ENCODE results near the gene MRPS16. TPM values are rescaled to one million over a fixed set of nuclear protein-coding genes. Genes with fewer than 3 reads are reported as not detected.
"Not testable (repeated sequence)": the region's sequence is repeated elsewhere in the genome, so short reads cannot be mapped to it uniquely, and the experiment has no call there.

Gene MRPS16
- 10 to 100 TPM; 64.2 to 75.7 (median 68.7) TPM for polyA plus RNA-seq (ENCODE audit: insufficient read length in 10 of 10)
- long read RNA-seq, donor 1, transcript MRPS16-202 (3 exons, 2,634 nt), result major isoform, 32 of 34 reads
- long read RNA-seq, donor 1, partial matches to known transcripts, result 0 of 34 reads
- long read RNA-seq, donor 1, other reads (novel, unspliced or antisense), result 0 of 34 reads
- long read RNA-seq, donor 2, transcript MRPS16-202 (3 exons, 2,634 nt), result major isoform, 42 of 42 reads
- long read RNA-seq, donor 2, partial matches to known transcripts, result 0 of 42 reads
- long read RNA-seq, donor 2, other reads (novel, unspliced or antisense), result 0 of 42 reads
- long read RNA-seq, donor 3, result 0 reads
- long read RNA-seq, donor 4, transcript MRPS16-202 (3 exons, 2,634 nt), result major isoform, 33 of 35 reads
- long read RNA-seq, donor 4, partial matches to known transcripts, result 0 of 35 reads
- long read RNA-seq, donor 4, other reads (novel, unspliced or antisense), result 0 of 35 reads
- long read RNA-seq, donor 5, transcript MRPS16-202 (3 exons, 2,634 nt), result major isoform, 67 of 76 reads
- long read RNA-seq, donor 5, partial matches to known transcripts, result 9 of 76 reads
- long read RNA-seq, donor 5, other reads (novel, unspliced or antisense), result 0 of 76 reads
- long read RNA-seq, donor 6, transcript MRPS16-202 (3 exons, 2,634 nt), result major isoform, 37 of 38 reads
- long read RNA-seq, donor 6, partial matches to known transcripts, result 0 of 38 reads
- long read RNA-seq, donor 6, other reads (novel, unspliced or antisense), result 0 of 38 reads
- long read RNA-seq, donor 7, transcript MRPS16-202 (3 exons, 2,634 nt), result major isoform, 24 of 30 reads
- long read RNA-seq, donor 7, partial matches to known transcripts, result 6 of 30 reads
- long read RNA-seq, donor 7, other reads (novel, unspliced or antisense), result 0 of 30 reads
- long read RNA-seq, donor 8, transcript MRPS16-202 (3 exons, 2,634 nt), result major isoform, 23 of 29 reads
- long read RNA-seq, donor 8, partial matches to known transcripts, result 5 of 29 reads
- long read RNA-seq, donor 8, other reads (novel, unspliced or antisense), result 0 of 29 reads
- long read RNA-seq, donor 9, transcript MRPS16-202 (3 exons, 2,634 nt), result major isoform, 10 of 11 reads
- long read RNA-seq, donor 9, partial matches to known transcripts, result 0 of 11 reads
- long read RNA-seq, donor 9, other reads (novel, unspliced or antisense), result 0 of 11 reads

GRCh38 chr10:73252445-73253224, at the start of gene MRPS16:
Gene MRPS16 (minus strand): TSS chr10:73252644. CDS start chr10:73252482, 162 bp downstream.
- DNase-seq, result peak; percentile 95 to 99 (median 97)

DNA sequence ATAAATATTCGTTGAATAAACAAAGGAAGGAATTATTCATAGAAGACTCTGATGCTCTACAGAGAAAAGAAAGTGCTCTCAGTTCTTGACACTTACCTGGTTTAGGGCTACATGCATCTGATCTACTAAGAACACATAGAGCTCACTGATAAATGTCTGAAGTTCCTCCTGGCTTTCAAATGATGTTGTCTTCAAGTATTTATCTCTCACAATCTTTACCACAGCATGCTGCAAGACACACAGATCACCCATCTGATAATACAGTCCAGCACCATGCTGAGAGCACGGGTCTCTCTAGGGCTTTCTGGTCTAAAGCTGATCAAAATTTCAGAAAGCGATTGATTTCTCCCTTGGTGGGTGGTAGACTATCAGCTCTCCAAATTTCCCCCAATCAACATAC, 44.5 kb upstream of the MRPS16 start:
- no peak for DNase-seq

DNA sequence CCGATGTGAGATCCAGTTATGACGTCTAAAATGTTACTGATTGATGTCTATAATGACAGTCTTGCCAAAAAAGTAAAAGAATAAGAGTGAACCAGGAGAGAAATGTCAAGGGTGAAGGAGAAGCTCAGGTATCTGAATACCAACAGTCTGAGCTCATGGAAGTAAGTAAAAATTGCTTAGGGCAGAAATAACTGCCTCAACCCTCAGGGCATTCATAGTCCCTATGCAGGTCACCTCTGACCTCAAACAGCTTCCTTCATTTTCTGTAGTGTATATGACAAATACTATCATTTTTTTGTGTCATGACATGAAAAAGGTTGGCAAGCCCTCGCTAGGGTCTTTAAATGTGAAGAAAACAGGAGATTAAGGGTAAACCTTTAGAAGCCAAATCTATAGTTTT, 41.0 kb upstream of the MRPS16 start:
- DNase-seq, result no peak

- DNase-seq, result no peak
These were observed 37.5 kb upstream of the MRPS16 start for GRCh38 chr10:73289958-73290357.

DNA sequence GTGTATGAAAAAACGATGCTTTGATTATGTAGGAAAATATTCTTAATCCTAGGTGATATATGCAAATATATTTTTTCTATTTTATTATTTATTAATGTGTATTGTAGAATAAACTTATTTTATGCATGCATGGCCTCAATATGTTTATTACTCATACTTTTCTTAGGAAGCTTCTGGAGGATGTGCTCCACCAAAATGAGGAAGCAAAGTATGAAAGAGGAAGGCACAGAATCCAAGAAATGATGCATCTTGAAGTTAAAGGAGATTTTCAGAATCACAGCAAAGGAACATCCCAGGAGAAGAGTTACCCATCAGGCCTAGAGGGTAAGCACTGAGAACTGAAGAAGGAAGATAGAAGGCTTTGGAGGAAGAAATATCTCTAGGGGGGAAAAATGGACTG, 35.0 kb upstream of the MRPS16 start:
- no peak for DNase-seq

DNA sequence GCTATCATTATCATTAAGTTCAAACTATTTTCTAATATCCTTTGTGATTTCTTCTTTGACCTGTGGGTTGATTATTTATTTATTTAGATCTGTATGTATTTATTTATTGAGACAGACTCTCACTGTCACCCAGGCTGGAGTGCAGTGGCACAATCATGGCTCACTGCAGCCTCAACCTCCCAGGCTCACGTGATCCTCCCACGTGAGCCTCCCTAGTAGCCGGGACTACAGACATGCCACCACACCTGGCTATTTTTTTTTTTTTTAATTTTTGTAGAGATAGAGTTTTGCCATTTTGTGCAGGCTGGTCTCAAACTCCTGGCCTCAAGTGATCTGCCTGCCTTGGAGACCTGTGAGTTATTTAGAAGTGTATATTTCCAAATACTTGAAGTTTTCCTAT, 28.7 kb upstream of the MRPS16 start:
- DNase-seq, result no peak

DNA sequence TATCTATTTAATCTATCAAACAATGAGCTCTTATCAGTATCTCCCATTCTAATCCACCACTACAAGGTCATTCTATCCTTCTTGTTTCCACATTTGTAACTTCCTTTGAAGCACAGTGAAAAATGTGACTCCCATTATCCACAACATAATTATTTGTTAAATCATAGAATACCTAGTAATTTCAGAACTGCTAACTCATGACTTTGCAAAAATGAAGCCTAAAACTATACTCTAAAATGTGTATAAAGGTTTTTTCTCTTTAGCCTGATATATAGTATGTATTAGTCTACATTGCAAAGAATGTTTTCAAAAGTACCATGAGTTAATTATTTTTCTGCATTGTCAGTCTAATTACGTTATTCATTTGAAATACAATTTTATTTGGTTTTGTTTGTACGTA, 12.0 kb upstream of the MRPS16 start:
- no peak for DNase-seq

GRCh38 chr10:73263693-73264347, 11.4 kb upstream of the MRPS16 start:
- DNase-seq, result peak in 2 of 3 donors; percentile 20 to 36

- no peak for DNase-seq
These were observed 10.6 kb upstream of the MRPS16 start for GRCh38 chr10:73262880-73263555.

GRCh38 chr10:73262105-73262730, 9.8 kb upstream of the MRPS16 start:
- peak in 1 of 3 donors; percentile 17 for DNase-seq

DNA sequence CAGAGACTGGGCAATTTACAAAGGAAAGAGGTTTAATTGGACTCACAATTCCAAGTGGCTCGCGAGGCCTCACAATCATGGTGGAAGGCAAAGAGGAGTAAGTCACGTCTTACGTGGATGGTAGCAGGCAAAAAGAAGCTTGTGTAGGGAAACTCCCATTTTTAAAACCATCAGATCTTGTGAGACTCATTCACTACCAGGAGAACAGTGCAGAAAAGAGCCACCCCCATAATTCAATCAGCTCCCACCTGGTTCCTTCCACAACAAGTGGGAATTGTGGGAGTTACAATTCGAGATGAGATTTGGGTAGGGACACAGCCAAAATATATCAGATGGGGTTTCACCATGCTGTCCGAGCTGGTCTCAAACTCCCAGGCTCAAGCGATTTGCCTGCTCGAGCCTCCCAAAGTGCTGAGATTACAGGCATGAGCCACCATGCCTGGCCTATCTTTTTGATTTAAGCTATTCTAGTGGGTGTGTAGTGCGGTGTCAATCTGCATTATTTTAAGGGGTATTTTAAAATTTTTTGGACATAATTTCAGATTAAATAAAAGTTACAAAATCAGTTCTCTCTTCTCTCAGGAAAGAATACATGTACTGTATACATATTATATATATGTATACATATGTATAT, 9.0 kb upstream of the MRPS16 start:
- no peak for DNase-seq

GRCh38 chr10:73258612-73259011, 6.2 kb upstream of the MRPS16 start:
- DNase-seq, result not testable (repeated sequence)

DNA sequence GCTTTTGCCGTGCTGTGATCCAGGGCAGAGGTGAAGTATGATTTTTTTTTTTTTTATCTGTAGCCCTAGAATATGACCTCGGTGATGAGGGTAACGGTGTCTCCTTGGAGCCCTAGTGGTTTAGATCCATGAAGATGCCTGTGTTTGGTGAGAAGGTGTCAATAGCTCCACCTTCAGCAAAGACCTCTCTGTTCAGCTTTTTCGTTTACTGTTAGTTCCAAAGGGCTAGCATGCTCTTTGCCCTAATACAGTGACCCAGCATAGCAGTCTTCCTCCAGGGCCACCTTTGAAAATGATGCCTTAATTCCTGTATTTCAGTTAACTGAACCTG, 746 bp upstream of the MRPS16 start:
- no peak for DNase-seq

- DNase-seq, result peak in 1 of 3 donors; percentile 9
These were observed 580 bp downstream of the MRPS16 start for GRCh38 chr10:73251683-73252444.

- no peak for DNase-seq
These were observed 4.2 kb downstream of the MRPS16 start for GRCh38 chr10:73248259-73248724.

- peak in 1 of 3 donors; percentile 13 for DNase-seq
These were observed 4.8 kb downstream of the MRPS16 start for GRCh38 chr10:73247509-73248258.

Measured in muscle of back (tissue), 13 donors.